Karpas-422 (cell line): Measurements from ENCODE around the gene PFKFB2. TPM values are rescaled to one million over a fixed set of nuclear protein-coding genes. Genes with fewer than 3 reads are reported as not detected.

Experiments used
- DNase-seq: peaks from one replicate; pipeline ENCODE4 v3.0.0-alpha.2; 2015
- H2AFZ ChIP-seq: fragments of 200-600 bp; sonication (generic); 2 replicates; pipeline ENCODE4 v1.6.1; 2014; ENCODE audit warnings: antibody characterized with exemption, low read length, mixed read lengths
- H3K27ac ChIP-seq: fragments of 200-600 bp; sonication (generic); 2 replicates; pipeline ENCODE4 v1.5.1; 2014; ENCODE audit warnings: mild to moderate bottlenecking, low read length, moderate library complexity
- H3K27me3 ChIP-seq: fragments of 200-600 bp; sonication (generic); 2 replicates; pipeline ENCODE4 v1.6.1; 2014; ENCODE audit warnings: low read length, mixed read lengths
- H3K36me3 ChIP-seq: fragments of 200-600 bp; sonication (generic); 2 replicates; pipeline ENCODE4 v1.6.1; 2014; ENCODE audit warnings: low read length, mixed read lengths; ENCODE audit not compliant: insufficient read depth
- H3K4me1 ChIP-seq: fragments of 200-600 bp; sonication (generic); 2 replicates; pipeline ENCODE4 v1.6.1; 2014; ENCODE audit warnings: mild to moderate bottlenecking, low read length, mixed read lengths
- H3K4me2 ChIP-seq: fragments of 200-600 bp; sonication (generic); 2 replicates; pipeline ENCODE4 v1.6.1; 2014; ENCODE audit warnings: low read length, low read depth, mild to moderate bottlenecking; ENCODE audit not compliant: poor library complexity, severe bottlenecking
- H3K4me3 ChIP-seq: fragments of 200-600 bp; sonication (generic); 2 replicates; pipeline ENCODE4 v1.5.1; 2014; ENCODE audit warnings: mild to moderate bottlenecking, antibody characterized with exemption, low read length, mixed read lengths
- H3K79me2 ChIP-seq: fragments of 200-600 bp; sonication (generic); 2 replicates; pipeline ENCODE4 v1.6.1; 2014; ENCODE audit warnings: mild to moderate bottlenecking, low read length, mixed read lengths
- H3K9ac ChIP-seq: fragments of 200-600 bp; sonication (generic); 2 replicates; pipeline ENCODE4 v1.6.0; 2014; ENCODE audit warnings: low read length
- H3K9me2 ChIP-seq: fragments of 200-600 bp; sonication (generic), shearing (Covaris generic); replicated peaks from 2 replicates; pipeline ENCODE4 v1.6.0; 2014; ENCODE audit warnings: mild to moderate bottlenecking, low read length, moderate library complexity; ENCODE audit not compliant: insufficient read depth
- H3K9me3 ChIP-seq: fragments of 300-700, 200-600 bp; sonication (generic); 2 replicates; pipeline ENCODE4 v1.6.1; 2014; ENCODE audit warnings: low read length, mixed read lengths
- H4K20me1 ChIP-seq: fragments of 200-600 bp; sonication (generic); 2 replicates; pipeline ENCODE4 v1.6.1; 2014; ENCODE audit warnings: mild to moderate bottlenecking, antibody characterized with exemption, low read length, low read depth; ENCODE audit not compliant: insufficient read depth
- total RNA-seq: library from RNA; depleted of rRNA; stranded (reverse); fragments of >200 nt; shearing (Covaris generic); gene quantifications from 2 replicates; pipeline ENCODE4 v1.2.3, GENCODE V29; 2014; ENCODE audit warnings: low replicate concordance

Gene PFKFB2
- total RNA-seq, 1 experiment from 2014 or later, result 0.07 TPM

- no peak overlapping the region for H3K9ac ChIP-seq
- no peaks in the 10 kb centered on the region for H3K9me3 ChIP-seq
- H4K20me1 ChIP-seq, result no peaks in the 10 kb centered on the region
- H3K9me2 ChIP-seq, result no peaks in the 10 kb centered on the region
- H3K4me2 ChIP-seq, result no peak overlapping the region
- no peaks in the 10 kb centered on the region for H3K79me2 ChIP-seq
- H3K4me1 ChIP-seq, result no peaks in the 10 kb centered on the region
- H3K36me3 ChIP-seq, result no peaks in the 10 kb centered on the region
- no peak overlapping the region for H3K27ac ChIP-seq
- H2AFZ ChIP-seq, result no peak overlapping the region
- no peaks in the 10 kb centered on the region for H3K27me3 ChIP-seq
- no peak for DNase-seq
- no peak overlapping the region for H3K4me3 ChIP-seq
Measured at GRCh38 chr1:207071426-207071825, 18.4 kb downstream of the PFKFB2 start.

GRCh38 chr1:207072233-207072632, 19.2 kb downstream of the PFKFB2 start:
- H3K36me3 ChIP-seq, result no peaks in the 10 kb centered on the region
- no peak for DNase-seq

GRCh38 chr1:207073906-207074820, 21.1 kb downstream of the PFKFB2 start:
- no peak overlapping the region for H3K4me3 ChIP-seq
- no peak overlapping the region for H3K27ac ChIP-seq
- H3K9me3 ChIP-seq, result no peaks in the 10 kb centered on the region
- no peaks in the 10 kb centered on the region for H3K36me3 ChIP-seq
- no peak overlapping the region for H3K4me2 ChIP-seq
- H3K27me3 ChIP-seq, result no peaks in the 10 kb centered on the region
- H3K79me2 ChIP-seq, result no peaks in the 10 kb centered on the region
- DNase-seq, result no peak
- H2AFZ ChIP-seq, result no peak overlapping the region
- H3K9me2 ChIP-seq, result no peaks in the 10 kb centered on the region
- H3K9ac ChIP-seq, result no peak overlapping the region
- no peaks in the 10 kb centered on the region for H3K4me1 ChIP-seq
- H4K20me1 ChIP-seq, result no peaks in the 10 kb centered on the region

More at GRCh38 chr1:207072233-207072632, 19.2 kb downstream of the PFKFB2 start:
- H3K4me1 ChIP-seq, result no peaks in the 10 kb centered on the region
- H3K27me3 ChIP-seq, result no peaks in the 10 kb centered on the region
- no peaks in the 10 kb centered on the region for H4K20me1 ChIP-seq
- no peak overlapping the region for H3K4me3 ChIP-seq
- no peaks in the 10 kb centered on the region for H3K9me2 ChIP-seq
- H3K79me2 ChIP-seq, result no peaks in the 10 kb centered on the region
- no peak overlapping the region for H3K9ac ChIP-seq
- H3K27ac ChIP-seq, result no peak overlapping the region
- no peak overlapping the region for H3K4me2 ChIP-seq
- H3K9me3 ChIP-seq, result no peaks in the 10 kb centered on the region
- H2AFZ ChIP-seq, result no peak overlapping the region

GRCh38 chr1:207076181-207076955, 23.3 kb downstream of the PFKFB2 start:
- no peaks in the 10 kb centered on the region for H3K4me1 ChIP-seq
- H4K20me1 ChIP-seq, result no peaks in the 10 kb centered on the region
- no peaks in the 10 kb centered on the region for H3K27me3 ChIP-seq
- H3K9me2 ChIP-seq, result no peaks in the 10 kb centered on the region
- no peak overlapping the region for H3K4me3 ChIP-seq
- H3K9ac ChIP-seq, result no peak overlapping the region
- no peaks in the 10 kb centered on the region for H3K79me2 ChIP-seq
- no peak overlapping the region for H2AFZ ChIP-seq
- DNase-seq, result no peak
- no peak overlapping the region for H3K4me2 ChIP-seq
- no peaks in the 10 kb centered on the region for H3K36me3 ChIP-seq
- no peaks in the 10 kb centered on the region for H3K9me3 ChIP-seq
- no peak overlapping the region for H3K27ac ChIP-seq

GRCh38 chr1:207077012-207077411, 23.9 kb downstream of the PFKFB2 start:
- Histone ChIP-seq H3K27ac (no peak overlapping the region), H3K9ac (no peak overlapping the region), H3K9me3 (no peaks in the 10 kb centered on the region), H4K20me1 (no peaks in the 10 kb centered on the region), H3K4me1 (no peaks in the 10 kb centered on the region), H3K36me3 (no peaks in the 10 kb centered on the region), H3K4me2 (no peak overlapping the region), H3K27me3 (no peaks in the 10 kb centered on the region), H2AFZ (no peak overlapping the region), H3K4me3 (no peak overlapping the region), H3K9me2 (no peaks in the 10 kb centered on the region), H3K79me2 (no peaks in the 10 kb centered on the region)
- no peak for DNase-seq

- no peaks in the 10 kb centered on the region for H3K9me3 ChIP-seq
- H3K4me1 ChIP-seq, result no peaks in the 10 kb centered on the region
- no peak overlapping the region for H3K27ac ChIP-seq
- H4K20me1 ChIP-seq, result no peaks in the 10 kb centered on the region
- H3K4me2 ChIP-seq, result no peak overlapping the region
- H3K36me3 ChIP-seq, result no peaks in the 10 kb centered on the region
- DNase-seq, result peak; percentile 77
- H3K4me3 ChIP-seq, result no peak overlapping the region
- no peak overlapping the region for H3K9ac ChIP-seq
- H3K27me3 ChIP-seq, result no peaks in the 10 kb centered on the region
- H2AFZ ChIP-seq, result no peak overlapping the region
- no peaks in the 10 kb centered on the region for H3K79me2 ChIP-seq
- H3K9me2 ChIP-seq, result no peaks in the 10 kb centered on the region
Measured at GRCh38 chr1:207077470-207078377, 24.6 kb downstream of the PFKFB2 start.

- Histone ChIP-seq H3K4me3 (no peak overlapping the region), H3K9me3 (no peaks in the 10 kb centered on the region)
Measured at GRCh38 chr1:207078578-207079132, 25.6 kb downstream of the PFKFB2 start.

More at GRCh38 chr1:207078578-207079132, 25.6 kb downstream of the PFKFB2 start:
- Histone ChIP-seq H3K27me3 (no peaks in the 10 kb centered on the region), H2AFZ (no peak overlapping the region), H4K20me1 (no peaks in the 10 kb centered on the region), H3K9ac (no peak overlapping the region), H3K9me2 (no peaks in the 10 kb centered on the region), H3K27ac (no peak overlapping the region), H3K36me3 (no peaks in the 10 kb centered on the region), H3K4me1 (no peaks in the 10 kb centered on the region), H3K4me2 (no peak overlapping the region), H3K79me2 (no peaks in the 10 kb centered on the region)
- no peak for DNase-seq
